Measurements from ENCODE around the gene RACGAP1. TPM values are rescaled to one million over a fixed set of nuclear protein-coding genes. Genes with fewer than 3 reads are reported as not detected.

RACGAP1 gene
- polyA plus RNA-seq, 3 donors, result 3.1 to 5.4 (median 3.6) TPM

DNA sequence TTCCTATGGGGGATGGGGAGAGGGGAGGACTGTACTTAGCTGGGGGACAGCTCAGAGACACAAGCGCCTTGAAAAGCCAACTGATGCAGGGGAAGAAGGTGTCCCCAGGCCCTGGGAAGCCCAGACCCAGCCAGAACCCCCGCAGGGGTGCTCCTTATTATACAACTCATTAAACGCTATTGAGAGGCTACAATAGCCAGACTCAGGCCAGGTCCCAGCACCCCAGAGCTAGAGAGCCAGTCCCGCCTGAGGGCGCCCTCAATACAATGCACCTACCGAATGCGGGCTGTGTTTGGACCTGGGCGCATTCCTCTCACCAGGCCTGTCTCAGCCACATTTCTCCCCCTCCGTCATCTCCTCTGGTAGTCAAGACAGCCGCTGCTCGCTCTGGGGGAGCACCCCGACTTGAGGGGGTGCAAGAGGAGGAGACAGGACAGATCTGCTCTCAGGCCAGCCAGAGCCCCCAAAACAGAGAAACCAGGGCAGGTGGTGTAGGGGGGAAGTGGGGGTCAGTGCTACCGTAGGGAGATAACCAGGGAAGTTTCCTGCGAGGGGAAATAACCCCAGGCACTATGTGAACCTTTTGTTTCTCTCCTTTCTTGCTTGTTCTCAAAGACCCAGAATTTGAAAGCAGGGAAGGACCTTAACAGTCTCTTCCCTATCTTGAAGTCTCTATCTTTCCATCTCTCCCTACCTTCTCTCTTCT lies 26.0 kb upstream of the RACGAP1 start:
- Histone ChIP-seq H3K4me1 (ENCODE audit: control insufficient read depth in 1 of 2, insufficient read depth in 2 of 2, low read length in 2 of 2) (peaks cover 36 to 39% of the 10 kb centered on the region in 2 donors), H3K79me2 (ENCODE audit: insufficient read depth, low read length) (no peaks in the 10 kb centered on the region), H3K9ac (ENCODE audit: insufficient read depth, low read length, poor library complexity, severe bottlenecking) (peak overlapping the region; percentile 43), H3K27me3 (ENCODE audit: control insufficient read depth in 2 of 2, insufficient read depth in 2 of 2, low read length in 2 of 2) (peaks cover 2 to 7% of the 10 kb centered on the region in 2 donors), H3K4me3 (replicated peaks in 1 of 3; ENCODE audit: low read depth in 2 of 3, low read length in 3 of 3) (peak overlapping the region in 1 of 3 experiments; percentile 74), H3K27ac (ENCODE audit: low read depth in 1 of 2, low read length in 2 of 2) (peak overlapping the region in 1 of 2 donors; percentile 41), H4K20me1 (ENCODE audit: insufficient read depth, low read length) (no peaks in the 10 kb centered on the region), H3K36me3 (replicated peaks in 1 of 2; ENCODE audit: control insufficient read depth in 1 of 2, insufficient read depth in 2 of 2, low read length in 2 of 2) (no peaks in the 10 kb centered on the region), H2AFZ (ENCODE audit: insufficient read depth, low read depth, low read length, poor library complexity, severe bottlenecking) (peak overlapping the region; percentile 79), H3K9me3 (replicated peaks in 1 of 2; ENCODE audit: control insufficient read depth in 1 of 2, insufficient read depth in 1 of 2, low read length in 2 of 2) (peaks cover 0 to under 1% of the 10 kb centered on the region in 2 donors), H3K4me2 (replicated peaks; ENCODE audit: extremely low read depth, low read length, poor library complexity, severe bottlenecking) (peak overlapping the region; percentile 86)
- TF ChIP-seq, protein P1, sequence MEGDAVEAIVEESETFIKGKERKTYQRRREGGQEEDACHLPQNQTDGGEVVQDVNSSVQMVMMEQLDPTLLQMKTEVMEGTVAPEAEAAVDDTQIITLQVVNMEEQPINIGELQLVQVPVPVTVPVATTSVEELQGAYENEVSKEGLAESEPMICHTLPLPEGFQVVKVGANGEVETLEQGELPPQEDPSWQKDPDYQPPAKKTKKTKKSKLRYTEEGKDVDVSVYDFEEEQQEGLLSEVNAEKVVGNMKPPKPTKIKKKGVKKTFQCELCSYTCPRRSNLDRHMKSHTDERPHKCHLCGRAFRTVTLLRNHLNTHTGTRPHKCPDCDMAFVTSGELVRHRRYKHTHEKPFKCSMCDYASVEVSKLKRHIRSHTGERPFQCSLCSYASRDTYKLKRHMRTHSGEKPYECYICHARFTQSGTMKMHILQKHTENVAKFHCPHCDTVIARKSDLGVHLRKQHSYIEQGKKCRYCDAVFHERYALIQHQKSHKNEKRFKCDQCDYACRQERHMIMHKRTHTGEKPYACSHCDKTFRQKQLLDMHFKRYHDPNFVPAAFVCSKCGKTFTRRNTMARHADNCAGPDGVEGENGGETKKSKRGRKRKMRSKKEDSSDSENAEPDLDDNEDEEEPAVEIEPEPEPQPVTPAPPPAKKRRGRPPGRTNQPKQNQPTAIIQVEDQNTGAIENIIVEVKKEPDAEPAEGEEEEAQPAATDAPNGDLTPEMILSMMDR (IDR thresholded peaks at IDR 0.05), result no peak
- peaks cover 11 to 12% (median 11%) of the 10 kb centered on the region in 3 donors for H3K27me3 Mint-ChIP-seq (ENCODE audit: low read depth in 3 of 3)
- H3K9me3 Mint-ChIP-seq, result peaks cover 0 to 5% (median 2%) of the 10 kb centered on the region in 7 donors
- WGBS (ENCODE audit: insufficient coverage), result 32% methylated on average over 10 of the region's 14 CpGs
- peak overlapping the region in 2 of 7 donors; percentile 15 to 80 for H3K27ac Mint-ChIP-seq
- peaks cover 0 to 2% of the 10 kb centered on the region in 2 donors for H3K36me3 Mint-ChIP-seq
- H3K4me1 Mint-ChIP-seq, result peaks cover 47% of the 10 kb centered on the region
- DNase-seq, result no peak
- peak overlapping the region; percentile 58 to 67 for H3K4me3 Mint-ChIP-seq
- intact Hi-C loops (cut with micrococcal nuclease), result no loop called here

DNA sequence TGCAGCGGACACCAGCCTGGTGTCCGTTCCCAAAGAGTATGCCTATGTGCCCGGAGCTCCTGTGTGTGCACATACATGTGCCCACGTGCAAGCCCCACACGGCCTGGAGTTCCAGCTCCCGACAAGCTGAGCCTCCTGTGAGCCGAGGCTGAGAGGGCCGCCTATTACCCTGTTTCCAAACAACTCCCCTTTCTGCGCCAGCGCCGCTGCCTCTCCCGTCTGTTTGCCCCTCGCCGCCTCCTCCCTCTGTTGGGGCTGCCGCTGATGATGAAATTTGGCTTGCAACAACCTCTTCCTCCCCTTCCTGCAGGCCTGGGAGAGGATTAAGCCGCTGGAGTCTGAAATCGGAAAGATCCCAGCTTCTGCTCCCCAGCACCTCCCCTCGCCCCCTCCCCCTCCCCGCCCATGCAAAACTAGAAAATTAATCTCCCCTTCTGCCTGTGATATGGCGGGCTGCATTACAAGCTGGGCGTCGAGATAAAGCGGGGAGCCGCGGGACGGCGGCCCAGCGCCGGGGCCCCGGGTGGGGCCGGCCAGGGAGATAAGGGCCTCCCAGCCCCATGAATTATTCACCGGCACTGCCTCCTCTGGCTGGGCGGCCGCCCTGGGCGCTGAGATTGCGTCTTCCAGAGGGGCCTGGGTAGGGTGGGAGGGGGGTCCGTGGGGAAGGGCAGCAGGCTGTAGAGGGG lies 25.3 kb upstream of the RACGAP1 start:
- H3K27me3 ChIP-seq (ENCODE audit: control insufficient read depth in 2 of 2, insufficient read depth in 2 of 2, low read length in 2 of 2), result no peaks in the 10 kb centered on the region
- H3K9ac ChIP-seq (ENCODE audit: insufficient read depth, low read length, poor library complexity, severe bottlenecking), result peak overlapping the region; percentile 43
- H3K27ac ChIP-seq (ENCODE audit: low read depth in 1 of 2, low read length in 2 of 2), result peak overlapping the region in 1 of 2 donors; percentile 41
- H3K79me2 ChIP-seq (ENCODE audit: insufficient read depth, low read length), result no peaks in the 10 kb centered on the region
- intact Hi-C loops (cut with micrococcal nuclease), result no loop called here
- TF ChIP-seq, protein P1 (IDR thresholded peaks at IDR 0.05), result no peak
- Mint-ChIP-seq H3K4me1 (peaks cover 40% of the 10 kb centered on the region), H3K27ac (peak overlapping the region in 2 of 7 donors; percentile 73 to 77), H3K27me3 (ENCODE audit: low read depth in 3 of 3) (peaks cover 4 to 5% (median 4%) of the 10 kb centered on the region in 3 donors), H3K9me3 (peaks cover 0 to 4% (median 0%) of the 10 kb centered on the region in 7 donors), H3K36me3 (peaks cover 0 to 2% of the 10 kb centered on the region in 2 donors), H3K4me3 (peak overlapping the region; percentile 82 to 91)
- WGBS (ENCODE audit: insufficient coverage), result 4% methylated on average over 28 of the region's 37 CpGs
- peak overlapping the region; percentile 1 to 74 (median 36) for H3K4me3 ChIP-seq (replicated peaks in 1 of 3; ENCODE audit: low read depth in 2 of 3, low read length in 3 of 3)
- no peaks in the 10 kb centered on the region for H3K9me3 ChIP-seq (replicated peaks in 1 of 2; ENCODE audit: control insufficient read depth in 1 of 2, insufficient read depth in 1 of 2, low read length in 2 of 2)
- peak overlapping the region; percentile 79 for H2AFZ ChIP-seq (ENCODE audit: insufficient read depth, low read depth, low read length, poor library complexity, severe bottlenecking)
- no peaks in the 10 kb centered on the region for H3K36me3 ChIP-seq (replicated peaks in 1 of 2; ENCODE audit: control insufficient read depth in 1 of 2, insufficient read depth in 2 of 2, low read length in 2 of 2)
- DNase-seq, result peak; percentile 47 to 64 (median 61)
- peaks cover 30 to 32% of the 10 kb centered on the region in 2 donors for H3K4me1 ChIP-seq (ENCODE audit: control insufficient read depth in 1 of 2, insufficient read depth in 2 of 2, low read length in 2 of 2)
- H3K4me2 ChIP-seq (replicated peaks; ENCODE audit: extremely low read depth, low read length, poor library complexity, severe bottlenecking), result peak overlapping the region; percentile 86
- no peaks in the 10 kb centered on the region for H4K20me1 ChIP-seq (ENCODE audit: insufficient read depth, low read length)

All from CD14-positive monocyte (primary cell).